GM12864 (cell line): ENCODE data around the gene FKBP5.
A peak's percentile ranks its signal among the peaks of the same experiment; 100 is the strongest.

Experiments
- DNase-seq: peaks from one replicate; pipeline ENCODE4 v3.0.0-alpha.2; 2011; ENCODE audit warnings: low read depth
- H3K4me3 ChIP-seq: 2 replicates; pipeline ENCODE4 v1.5.1; 2011; ENCODE audit warnings: mild to moderate bottlenecking, low read depth, low read length, control low read depth
- TF ChIP-seq, protein P1 (sequence below): IDR thresholded peaks from 2 replicates; pipeline ENCODE4 v1.5.1; 2011; ENCODE audit warnings: low read depth, mild to moderate bottlenecking, moderate library complexity, low read length, control low read depth, inconsistent platforms; ENCODE audit errors: missing control alignments

The FKBP5 gene

DNA sequence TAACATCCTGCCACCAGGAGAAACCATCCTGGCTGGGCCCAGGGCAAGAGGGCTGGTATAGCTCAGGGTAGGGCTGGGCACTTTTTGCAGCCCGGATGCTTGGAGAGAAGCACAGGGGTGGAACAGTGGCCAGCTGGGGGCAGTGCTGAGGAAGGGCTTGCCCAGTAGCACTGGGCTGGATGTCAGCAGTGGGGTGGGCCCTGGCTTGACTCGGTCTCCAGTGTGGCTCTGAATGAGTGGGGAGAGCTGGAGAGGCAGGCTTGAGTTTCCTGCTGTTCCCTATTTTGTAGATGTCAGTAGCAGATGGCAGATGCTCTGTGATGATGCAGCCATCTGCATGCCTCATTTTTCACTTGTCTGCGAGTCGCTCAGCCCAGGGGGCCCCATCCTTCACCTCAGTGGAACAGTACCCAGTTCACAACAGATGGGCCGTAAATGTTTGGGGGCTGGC lies 119.7 kb downstream of the FKBP5 start:
- no peak for DNase-seq
- TF ChIP-seq, protein P1, sequence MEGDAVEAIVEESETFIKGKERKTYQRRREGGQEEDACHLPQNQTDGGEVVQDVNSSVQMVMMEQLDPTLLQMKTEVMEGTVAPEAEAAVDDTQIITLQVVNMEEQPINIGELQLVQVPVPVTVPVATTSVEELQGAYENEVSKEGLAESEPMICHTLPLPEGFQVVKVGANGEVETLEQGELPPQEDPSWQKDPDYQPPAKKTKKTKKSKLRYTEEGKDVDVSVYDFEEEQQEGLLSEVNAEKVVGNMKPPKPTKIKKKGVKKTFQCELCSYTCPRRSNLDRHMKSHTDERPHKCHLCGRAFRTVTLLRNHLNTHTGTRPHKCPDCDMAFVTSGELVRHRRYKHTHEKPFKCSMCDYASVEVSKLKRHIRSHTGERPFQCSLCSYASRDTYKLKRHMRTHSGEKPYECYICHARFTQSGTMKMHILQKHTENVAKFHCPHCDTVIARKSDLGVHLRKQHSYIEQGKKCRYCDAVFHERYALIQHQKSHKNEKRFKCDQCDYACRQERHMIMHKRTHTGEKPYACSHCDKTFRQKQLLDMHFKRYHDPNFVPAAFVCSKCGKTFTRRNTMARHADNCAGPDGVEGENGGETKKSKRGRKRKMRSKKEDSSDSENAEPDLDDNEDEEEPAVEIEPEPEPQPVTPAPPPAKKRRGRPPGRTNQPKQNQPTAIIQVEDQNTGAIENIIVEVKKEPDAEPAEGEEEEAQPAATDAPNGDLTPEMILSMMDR = peak; percentile 48
- H3K4me3 ChIP-seq = no peak overlapping the region

DNA sequence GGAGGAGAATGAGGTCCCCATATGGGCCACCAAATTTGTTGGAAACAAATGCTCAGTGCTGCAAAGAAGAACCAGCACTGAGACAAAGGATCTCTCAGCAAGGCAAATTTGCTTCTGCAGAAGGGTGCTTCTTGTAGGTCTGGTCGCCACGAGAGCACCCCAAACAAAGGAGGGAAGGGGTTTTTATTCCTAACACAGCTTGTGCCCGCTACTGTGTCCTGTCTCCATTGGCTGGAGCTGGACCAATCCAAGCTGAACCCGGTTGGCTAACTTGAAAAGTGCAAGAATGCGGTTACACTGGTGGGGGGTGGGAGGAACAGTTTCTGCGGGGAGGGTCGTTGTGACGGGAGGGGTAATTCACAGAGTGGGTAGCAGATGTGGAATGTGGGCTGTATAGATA lies 121.9 kb downstream of the FKBP5 start:
- TF ChIP-seq, protein P1 = no peak

DNA sequence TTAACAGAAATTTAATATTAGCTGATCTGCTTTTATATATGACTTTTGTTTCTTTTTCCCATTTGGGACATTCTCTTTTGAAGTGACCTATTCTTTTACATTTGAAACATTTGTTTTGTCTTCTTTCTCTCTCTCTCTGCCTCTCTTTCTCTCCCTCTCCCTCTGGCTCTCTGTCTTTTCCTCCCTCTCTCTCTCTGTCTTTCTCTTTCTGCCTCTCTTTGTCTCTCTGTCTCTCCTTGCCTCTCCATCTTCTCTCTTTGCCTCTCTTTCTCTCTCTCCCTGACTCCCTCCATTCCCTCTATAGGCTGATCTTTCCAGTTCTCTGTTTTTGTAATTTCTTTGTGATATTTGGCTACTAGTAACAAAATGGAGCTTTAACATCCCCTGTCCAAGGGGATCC lies 124.0 kb downstream of the FKBP5 start:
- no peak for DNase-seq
- H3K4me3 ChIP-seq = no peak overlapping the region
- TF ChIP-seq, protein P1 = no peak

More for the DNA sequence above, 121.9 kb downstream of the FKBP5 start:
- H3K4me3 ChIP-seq = no peak overlapping the region
- no peak for DNase-seq

DNA sequence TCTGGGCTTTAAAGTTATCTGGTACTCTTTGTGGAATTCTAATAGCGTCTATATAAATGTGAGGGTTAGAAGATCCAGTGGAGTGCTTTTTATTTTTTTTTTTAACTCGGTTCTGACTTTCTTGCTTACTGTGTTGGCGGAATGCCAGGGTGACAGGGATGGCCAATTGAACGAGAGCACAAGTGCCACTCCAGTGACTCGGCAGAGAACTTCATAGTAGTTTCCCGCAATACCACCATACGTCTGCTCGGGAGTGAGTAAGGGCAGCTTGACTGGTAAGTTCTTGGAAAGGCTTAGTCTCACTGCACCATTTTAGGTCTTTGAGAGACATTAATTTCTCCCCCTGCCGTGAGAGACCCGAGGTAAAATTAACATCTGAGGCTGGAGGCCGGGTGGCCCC lies 126.7 kb downstream of the FKBP5 start:
- DNase-seq = no peak
- no peak overlapping the region for H3K4me3 ChIP-seq
- TF ChIP-seq, protein P1 = no peak

DNA sequence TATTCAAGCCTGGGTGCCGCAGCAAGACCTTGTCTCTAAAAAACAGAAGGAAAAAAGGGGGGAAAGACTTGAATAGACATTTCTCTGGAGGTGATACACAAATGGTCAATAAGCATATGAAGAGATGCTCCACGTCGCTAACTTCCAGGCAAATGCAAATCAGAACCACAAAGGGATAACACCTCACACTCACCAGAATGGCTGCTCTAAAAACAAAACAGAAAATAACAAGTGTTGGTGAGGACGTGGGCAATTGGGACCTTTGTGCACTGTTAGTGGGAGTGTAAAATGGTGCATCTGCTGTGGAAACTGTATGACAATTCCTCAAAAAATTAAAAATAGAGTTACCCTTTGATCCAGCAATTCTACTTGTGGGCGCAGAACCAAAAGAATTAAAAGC lies 127.6 kb downstream of the FKBP5 start:
- no peak overlapping the region for H3K4me3 ChIP-seq
- no peak for DNase-seq
- TF ChIP-seq, protein P1 = no peak

DNA sequence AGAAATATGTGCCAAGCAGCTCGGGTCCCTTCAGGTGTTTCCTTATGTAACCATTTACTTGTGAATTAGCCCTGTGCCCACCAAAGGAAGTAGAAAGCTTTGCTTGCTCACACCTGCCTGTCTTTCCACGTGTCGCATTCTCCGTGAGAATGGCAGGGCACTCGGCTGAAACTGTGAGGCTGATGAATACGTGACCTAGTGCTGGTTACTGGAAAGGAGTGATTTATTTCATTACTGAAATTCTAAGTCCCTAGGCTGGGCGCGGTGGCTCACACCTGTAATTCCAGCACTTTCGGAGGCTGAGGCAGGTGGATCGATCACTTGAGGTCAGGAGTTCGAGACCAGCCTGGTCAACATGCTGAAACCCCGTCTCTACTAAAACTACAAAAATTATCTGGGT lies 130.1 kb downstream of the FKBP5 start:
- no peak for DNase-seq
- H3K4me3 ChIP-seq = no peak overlapping the region
- TF ChIP-seq, protein P1 = no peak

DNA sequence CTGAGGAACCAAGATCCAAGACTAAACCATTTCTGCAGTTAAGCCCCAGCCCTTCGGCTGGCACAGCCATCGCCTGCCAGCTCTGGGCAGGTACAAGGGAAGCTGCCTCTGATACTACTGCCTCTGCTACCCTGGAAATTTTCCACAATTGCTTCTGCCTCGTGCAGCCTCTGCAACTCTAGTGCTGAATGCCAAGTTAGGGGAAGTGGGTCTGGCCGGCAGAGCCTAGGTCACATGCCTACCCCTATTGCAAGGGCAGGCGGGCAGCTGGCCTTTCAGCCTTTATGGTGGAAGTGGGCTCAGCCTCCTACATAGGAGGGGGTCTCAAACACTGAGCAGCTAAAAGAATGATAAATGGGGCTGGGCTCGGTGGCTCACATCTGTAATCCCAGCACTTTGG lies 131.5 kb downstream of the FKBP5 start:
- no peak for DNase-seq
- H3K4me3 ChIP-seq = no peak overlapping the region
- TF ChIP-seq, protein P1 = no peak
